Neutrophil (primary cell): ENCODE measurements around the gene EFCAB6.

Experiments used
- H3K27ac ChIP-seq: fragments of 200-600 bp; sonication (generic); 2 replicates; pipeline ENCODE4 v1.5.1; 2016; ENCODE audit warnings: mild to moderate bottlenecking, moderate library complexity
- H3K27me3 ChIP-seq: fragments of 200-600 bp; sonication (generic); 2 replicates; pipeline ENCODE4 v1.6.0; 2016; ENCODE audit warnings: mild to moderate bottlenecking
- H3K36me3 ChIP-seq: fragments of 200-600 bp; sonication (generic); 2 replicates; pipeline ENCODE4 v1.5.1; 2017
- H3K4me1 ChIP-seq, 2 experiments: fragments of 200-600 bp in 1 of 2; sonication (generic) in 1 of 2; 1 replicate in 1 of 2; 2 replicates in 1 of 2; pipeline versions ENCODE4 v1.5.1 to v1.6.1; 2013 to 2016; ENCODE audit warnings: low read depth in 1 of 2, low read length in 1 of 2, mild to moderate bottlenecking in 1 of 2, moderate library complexity in 1 of 2; ENCODE audit not compliant: control insufficient read depth in 1 of 2, insufficient read depth in 1 of 2
- H3K4me3 ChIP-seq, 2 experiments: fragments of 200-600 bp in 1 of 2; sonication (generic) in 1 of 2; 1 replicate in 1 of 2; 2 replicates in 1 of 2; pipeline ENCODE4 v1.5.1; 2013 to 2016; ENCODE audit warnings: low read depth in 1 of 2, low read length in 1 of 2, mild to moderate bottlenecking in 1 of 2, moderate library complexity in 1 of 2
- H3K9me3 ChIP-seq: fragments of 200-600 bp; sonication (generic); 2 replicates; pipeline ENCODE4 v1.5.1; 2016
- TF ChIP-seq, protein P1 (sequence below): fragments of 200-600 bp; sonication (generic); IDR thresholded peaks from 2 replicates; pipeline ENCODE4 v1.5.1; 2016; ENCODE audit warnings: antibody characterized with exemption

EFCAB6 gene

DNA sequence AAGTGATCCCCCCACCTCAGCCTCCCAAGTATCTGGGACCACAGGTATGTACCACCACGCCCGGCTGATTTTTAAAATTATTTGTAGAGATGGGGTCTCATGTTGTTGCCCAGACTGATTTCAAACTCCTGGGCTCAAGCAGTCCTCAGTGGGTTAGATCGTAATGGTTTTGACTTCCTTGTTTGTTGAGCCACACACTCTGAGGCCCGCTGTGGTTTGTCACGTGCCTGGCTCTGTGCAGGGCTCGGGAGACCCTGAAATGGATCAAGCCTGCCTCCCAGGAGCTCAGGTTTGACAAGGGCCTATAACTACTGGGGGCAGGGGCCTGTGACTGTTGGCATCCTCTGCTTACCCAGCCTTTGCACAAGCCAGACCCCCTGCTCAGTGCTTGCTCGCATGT is 332.1 kb downstream of the EFCAB6 start:
- Histone ChIP-seq H3K27me3 (no peaks in the 10 kb centered on the region), H3K36me3 (no peaks in the 10 kb centered on the region), H3K4me1 (peaks cover 0 to 8% of the 10 kb centered on the region in 2 experiments), H3K27ac (no peak overlapping the region), H3K9me3 (no peaks in the 10 kb centered on the region), H3K4me3 (no peak overlapping the region)
- TF ChIP-seq, protein P1, sequence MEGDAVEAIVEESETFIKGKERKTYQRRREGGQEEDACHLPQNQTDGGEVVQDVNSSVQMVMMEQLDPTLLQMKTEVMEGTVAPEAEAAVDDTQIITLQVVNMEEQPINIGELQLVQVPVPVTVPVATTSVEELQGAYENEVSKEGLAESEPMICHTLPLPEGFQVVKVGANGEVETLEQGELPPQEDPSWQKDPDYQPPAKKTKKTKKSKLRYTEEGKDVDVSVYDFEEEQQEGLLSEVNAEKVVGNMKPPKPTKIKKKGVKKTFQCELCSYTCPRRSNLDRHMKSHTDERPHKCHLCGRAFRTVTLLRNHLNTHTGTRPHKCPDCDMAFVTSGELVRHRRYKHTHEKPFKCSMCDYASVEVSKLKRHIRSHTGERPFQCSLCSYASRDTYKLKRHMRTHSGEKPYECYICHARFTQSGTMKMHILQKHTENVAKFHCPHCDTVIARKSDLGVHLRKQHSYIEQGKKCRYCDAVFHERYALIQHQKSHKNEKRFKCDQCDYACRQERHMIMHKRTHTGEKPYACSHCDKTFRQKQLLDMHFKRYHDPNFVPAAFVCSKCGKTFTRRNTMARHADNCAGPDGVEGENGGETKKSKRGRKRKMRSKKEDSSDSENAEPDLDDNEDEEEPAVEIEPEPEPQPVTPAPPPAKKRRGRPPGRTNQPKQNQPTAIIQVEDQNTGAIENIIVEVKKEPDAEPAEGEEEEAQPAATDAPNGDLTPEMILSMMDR: no peak

DNA sequence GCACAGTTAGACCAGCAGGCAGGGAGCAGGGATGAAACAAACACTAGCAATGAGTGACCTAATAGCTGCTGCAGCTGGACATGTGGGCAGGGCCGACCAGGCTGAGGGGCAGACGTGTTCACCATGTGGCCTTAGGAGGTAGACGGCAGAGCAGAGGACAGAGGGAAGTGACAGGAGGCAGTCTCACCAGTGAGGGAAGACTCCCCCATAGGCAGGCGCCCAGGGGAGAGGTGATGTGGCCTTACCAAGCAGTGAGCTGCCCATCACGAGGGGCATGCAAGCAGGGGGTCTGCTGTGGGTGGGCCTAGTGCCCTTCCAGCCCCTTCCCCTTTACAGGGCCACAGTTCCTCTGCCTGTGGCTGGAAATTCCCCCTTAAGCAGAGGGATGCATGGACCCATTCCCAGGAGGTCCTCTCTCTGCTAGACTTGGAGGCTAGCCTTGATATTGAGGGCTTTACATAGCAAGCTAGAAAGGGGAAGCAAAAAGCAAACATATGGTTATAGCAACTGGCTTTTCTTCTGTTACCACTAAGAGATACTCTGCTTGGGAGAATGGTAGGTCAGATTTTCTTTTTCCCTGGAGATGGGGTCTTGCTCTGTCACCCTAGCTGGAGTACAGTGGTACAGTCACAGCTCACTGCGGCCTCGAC is 332.7 kb downstream of the EFCAB6 start:
- Histone ChIP-seq H3K27ac (no peak overlapping the region), H3K4me3 (no peak overlapping the region), H3K36me3 (no peaks in the 10 kb centered on the region), H3K9me3 (no peaks in the 10 kb centered on the region), H3K4me1 (peaks cover 0 to 8% of the 10 kb centered on the region in 2 experiments), H3K27me3 (peaks cover 2% of the 10 kb centered on the region)
- TF ChIP-seq, protein P1: no peak
